PFSK-1 (cell line): ENCODE results near the gene TTBK1.

Source experiments
- FOXP2 ChIP-seq: optimal IDR thresholded peaks from 2 replicates; pipeline ENCODE3; 2011; ENCODE audit warnings: borderline replicate concordance, control low read depth, inconsistent platforms; ENCODE audit not compliant: insufficient read depth; ENCODE audit errors: extremely low read length, extremely low read depth
- POLR2AphosphoS5 ChIP-seq: IDR thresholded peaks from 2 replicates; pipeline ENCODE4 v1.6.1; 2012; ENCODE audit warnings: low read depth, mild to moderate bottlenecking, control low read depth, low read length, moderate library complexity
- REST ChIP-seq, 2 experiments: IDR thresholded peaks; 2 replicates each; pipeline versions ENCODE4 v1.6.1 to v1.8.0; 2011 to 2012; ENCODE audit warnings: low read depth in 2 of 2, low read length in 2 of 2, control low read depth in 1 of 2, inconsistent platforms in 1 of 2, mild to moderate bottlenecking in 1 of 2, moderate library complexity in 1 of 2; ENCODE audit not compliant: insufficient read depth in 1 of 2
- SIN3A ChIP-seq: IDR thresholded peaks from 2 replicates; pipeline ENCODE4 v1.6.1; 2012; ENCODE audit warnings: mild to moderate bottlenecking, low read length, moderate library complexity, borderline replicate concordance; ENCODE audit not compliant: insufficient read depth
- TAF1 ChIP-seq: IDR thresholded peaks from 2 replicates; pipeline ENCODE4 v1.6.1; 2012; ENCODE audit warnings: low read length, control low read depth, borderline replicate concordance; ENCODE audit not compliant: insufficient read depth

The TTBK1 gene

GRCh38 chr6:43200541-43200940 lies 42.7 kb upstream of the TTBK1 start:
- TF ChIP-seq TAF1 (no peak), POLR2AphosphoS5 (no peak), FOXP2 (no peak), SIN3A (no peak), REST (IDR thresholded peaks at IDR 0.05; ENCODE audit: insufficient read depth in 1 of 2, low read depth in 2 of 2, low read length in 2 of 2) (no peak)

- TF ChIP-seq REST (IDR thresholded peaks at IDR 0.05; ENCODE audit: insufficient read depth in 1 of 2, low read depth in 2 of 2, low read length in 2 of 2) (no peak), SIN3A (no peak), FOXP2 (no peak), POLR2AphosphoS5 (no peak), TAF1 (no peak)
Observed at GRCh38 chr6:43202451-43202850, 40.8 kb upstream of the TTBK1 start.

- TF ChIP-seq FOXP2 (no peak), SIN3A (no peak), REST (IDR thresholded peaks at IDR 0.05; ENCODE audit: insufficient read depth in 1 of 2, low read depth in 2 of 2, low read length in 2 of 2) (no peak), POLR2AphosphoS5 (no peak), TAF1 (no peak)
Observed at GRCh38 chr6:43203029-43203717, 40.1 kb upstream of the TTBK1 start.

- TF ChIP-seq REST (IDR thresholded peaks at IDR 0.05; ENCODE audit: insufficient read depth in 1 of 2, low read depth in 2 of 2, low read length in 2 of 2) (no peak), POLR2AphosphoS5 (no peak), FOXP2 (no peak), TAF1 (no peak), SIN3A (no peak)
Observed at GRCh38 chr6:43203718-43204095, 39.6 kb upstream of the TTBK1 start.
